HCT116 (cell line): Measurements from ENCODE around the gene TRMT10B.

Source experiments
- CEBPB ChIP-seq: IDR thresholded peaks from 2 replicates; pipeline ENCODE4 v1.6.1; 2012; ENCODE audit warnings: low read depth
- CTCF ChIP-seq, 3 experiments: fragments of 200-600 bp in 1 of 3; sonication (generic) in 1 of 3; IDR thresholded peaks in 2 of 3; conservative IDR thresholded peaks in 1 of 3; 2 replicates each; pipeline ENCODE4 v1.5.1; 2012 to 2017; ENCODE audit warnings: low read depth in 2 of 3, low read length in 2 of 3, antibody characterized with exemption in 1 of 3, borderline replicate concordance in 1 of 3, control low read depth in 1 of 3, mild to moderate bottlenecking in 1 of 3, mixed read lengths in 1 of 3, mixed run types in 1 of 3, moderate library complexity in 1 of 3; ENCODE audit not compliant: insufficient read depth in 1 of 3
- EZH2 ChIP-seq: fragments of 200-600 bp; sonication (generic); IDR thresholded peaks from 2 replicates; pipeline ENCODE4 v1.6.1; 2017; ENCODE audit warnings: antibody characterized with exemption, mixed run types
- POLR2A ChIP-seq: IDR thresholded peaks from 2 replicates; pipeline ENCODE4 v1.7.0; 2011; ENCODE audit warnings: borderline replicate concordance; ENCODE audit not compliant: insufficient read depth, insufficient read length; ENCODE audit errors: extremely low read depth
- SIN3A ChIP-seq: IDR thresholded peaks from 2 replicates; pipeline ENCODE4 v1.6.1; 2012; ENCODE audit warnings: low read depth
- ZNF274 ChIP-seq: fragments of 200-500 bp; sonication (Bioruptor generic); IDR thresholded peaks from 2 replicates; pipeline ENCODE4 v1.6.1; 2014; ENCODE audit warnings: mild to moderate bottlenecking, low read depth, low read length, inconsistent platforms
- TF ChIP-seq, protein P1 (sequence below): IDR thresholded peaks from 2 replicates; pipeline ENCODE4 v1.6.1; 2012

GRCh38 chr9:37787059-37787458 lies 33.5 kb downstream of the TRMT10B start:
- TF ChIP-seq, protein P1, sequence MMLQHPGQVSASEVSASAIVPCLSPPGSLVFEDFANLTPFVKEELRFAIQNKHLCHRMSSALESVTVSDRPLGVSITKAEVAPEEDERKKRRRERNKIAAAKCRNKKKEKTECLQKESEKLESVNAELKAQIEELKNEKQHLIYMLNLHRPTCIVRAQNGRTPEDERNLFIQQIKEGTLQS, result no peak
- TF ChIP-seq CTCF (IDR thresholded peaks at IDR 0.05 in 2 of 3, conservative IDR thresholded peaks at IDR 0.05 in 1 of 3; ENCODE audit: borderline replicate concordance in 1 of 3, insufficient read depth in 1 of 3, low read depth in 2 of 3, low read length in 2 of 3) (no peak), CEBPB (no peak), SIN3A (no peak), POLR2A (no peak), EZH2 (no peak), ZNF274 (no peak)
